ENCODE data around the gene NFKBIB. TPM values are rescaled to one million over a fixed set of nuclear protein-coding genes. Genes with fewer than 3 reads are reported as not detected.

Gene NFKBIB
- total and polyA plus RNA-seq, 2 of the 8 experiments (the other 6 are each of a cell fraction or from before 2014, with no cell fraction given) = 37.3 to 44.1 TPM

- H3K79me2 ChIP-seq (ENCODE audit: control insufficient read depth in 1 of 2, insufficient read depth in 2 of 2, low read length in 2 of 2) = no peaks in the 10 kb centered on the region
- no peak overlapping the region for H4K91ac ChIP-seq (replicated peaks; ENCODE audit: insufficient read length, low read length)
- no peak overlapping the region for H2BK5ac ChIP-seq (ENCODE audit: low read depth, low read length)
- FAIRE-seq = no peak
- WGBS, 2 experiments (ENCODE audit: extremely low coverage in 1 of 2, insufficient coverage in 1 of 2, insufficient read length in 1 of 2, insufficient replicate concordance in 2 of 2, low coverage in 1 of 2, low lambda C conversion rate in 2 of 2, missing lambda C conversion rate in 1 of 2) = 92% methylated on average over 5 of the region's 5 CpGs; no CpG with 5 or more reads in 1 of the 2 experiments
- H4K20me1 ChIP-seq (replicated peaks in 1 of 2; ENCODE audit: control insufficient read depth in 1 of 2, insufficient read depth in 2 of 2, low read length in 2 of 2) = no peaks in the 10 kb centered on the region
- H3K4me3 ChIP-seq (ENCODE audit: extremely low read depth in 1 of 4, insufficient read depth in 2 of 4, low read depth in 3 of 4, low read length in 4 of 4) = no peak overlapping the region
- H2AK5ac ChIP-seq (ENCODE audit: low read depth, low read length) = no peak overlapping the region
- H3K79me1 ChIP-seq (ENCODE audit: low read depth, low read length) = no peaks in the 10 kb centered on the region
- POLR2A ChIA-PET (ENCODE audit: partially characterized antibody) = interaction anchor here (1.8 kb wide), 1 partner anchor 9 kb away, joined by 14 read pairs; the partner anchor contains the start of genes MRPS12 and SARS2
- H3K9ac ChIP-seq (replicated peaks in 1 of 4; ENCODE audit: extremely low read depth in 1 of 4, low read depth in 3 of 4, low read length in 3 of 4) = no peak overlapping the region
- H4K5ac ChIP-seq (ENCODE audit: insufficient read length, low read depth, low read length) = no peak overlapping the region
- no peak overlapping the region for H3K4me2 ChIP-seq (ENCODE audit: insufficient read depth in 1 of 2, low read depth in 2 of 2, low read length in 2 of 2)
- no peaks in the 10 kb centered on the region for H3K4me1 ChIP-seq (replicated peaks in 1 of 4; ENCODE audit: control insufficient read depth in 3 of 4, insufficient read depth in 4 of 4, low read length in 3 of 4)
- H3K9me3 ChIP-seq (ENCODE audit: insufficient read depth in 2 of 2, low read depth in 1 of 2, low read length in 1 of 2) = peaks cover 4% of the 10 kb centered on the region in 2 experiments; a peak in 3 of 4 replicates
- no peak overlapping the region for H2BK20ac ChIP-seq (ENCODE audit: low read length)
- no peak overlapping the region for H4K8ac ChIP-seq (ENCODE audit: extremely low read depth, insufficient read depth, low read length)
- DNase-seq (ENCODE audit: low read depth in 1 of 2, low spot score in 2 of 2) = no peak
- no peaks in the 10 kb centered on the region for H3K23me2 ChIP-seq (ENCODE audit: low read depth, low read length)
- peaks cover 0 to 4% (median 0%) of the 10 kb centered on the region in 4 experiments; a peak in 1 of 8 replicates for H3K36me3 ChIP-seq (ENCODE audit: control insufficient read depth in 2 of 4, insufficient read depth in 4 of 4, low read length in 3 of 4)
- H2AFZ ChIP-seq (ENCODE audit: low read length) = no peak overlapping the region
- H3K56ac ChIP-seq (replicated peaks; ENCODE audit: insufficient read length, low read depth, low read length) = no peak overlapping the region
- no peak overlapping the region for H3K23ac ChIP-seq (ENCODE audit: insufficient read length)
- no peak overlapping the region for H2BK15ac ChIP-seq (ENCODE audit: low read length)
- no peak overlapping the region for H3K18ac ChIP-seq (ENCODE audit: extremely low read depth, low read length)
- no peak overlapping the region for H3K4ac ChIP-seq (replicated peaks; ENCODE audit: insufficient read length, low read depth, low read length)
- H3K27ac ChIP-seq (ENCODE audit: low read depth, low read length) = no peak overlapping the region
- H3K14ac ChIP-seq (ENCODE audit: insufficient read length) = no peak overlapping the region
- H2BK120ac ChIP-seq (replicated peaks; ENCODE audit: low read depth, low read length) = no peak overlapping the region
- no peak overlapping the region for H2BK12ac ChIP-seq (ENCODE audit: low read depth, low read length)
- H3K27me3 ChIP-seq (replicated peaks in 1 of 4; ENCODE audit: control insufficient read depth in 3 of 4, extremely low read depth in 1 of 4, insufficient read depth in 3 of 4, low read length in 3 of 4) = no peaks in the 10 kb centered on the region
- CTCF ChIA-PET (ENCODE audit: partially characterized antibody) = interaction anchor here (0.7 to 14.5 kb wide), 6 partner anchors 7 to 245 kb away, joined by 3 to 120 read pairs (median 4); partner anchors contain the start of genes MRPS12 and SARS2
- TF ChIP-seq RFX5 (IDR thresholded peaks at IDR 0.05; ENCODE audit: borderline replicate concordance, low read depth, low read length) (no peak), HDAC2 (IDR thresholded peaks at IDR 0.05; ENCODE audit: borderline replicate concordance in 1 of 2, low read depth in 2 of 2, low read length in 2 of 2) (no peak), ZNF274 (IDR thresholded peaks at IDR 0.05; ENCODE audit: borderline replicate concordance, extremely low read depth, low read length) (no peak)
- TF ChIP-seq, protein P1, sequence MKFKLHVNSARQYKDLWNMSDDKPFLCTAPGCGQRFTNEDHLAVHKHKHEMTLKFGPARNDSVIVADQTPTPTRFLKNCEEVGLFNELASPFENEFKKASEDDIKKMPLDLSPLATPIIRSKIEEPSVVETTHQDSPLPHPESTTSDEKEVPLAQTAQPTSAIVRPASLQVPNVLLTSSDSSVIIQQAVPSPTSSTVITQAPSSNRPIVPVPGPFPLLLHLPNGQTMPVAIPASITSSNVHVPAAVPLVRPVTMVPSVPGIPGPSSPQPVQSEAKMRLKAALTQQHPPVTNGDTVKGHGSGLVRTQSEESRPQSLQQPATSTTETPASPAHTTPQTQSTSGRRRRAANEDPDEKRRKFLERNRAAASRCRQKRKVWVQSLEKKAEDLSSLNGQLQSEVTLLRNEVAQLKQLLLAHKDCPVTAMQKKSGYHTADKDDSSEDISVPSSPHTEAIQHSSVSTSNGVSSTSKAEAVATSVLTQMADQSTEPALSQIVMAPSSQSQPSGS (IDR thresholded peaks at IDR 0.05; ENCODE audit: low read length) = no peak
- TF ChIP-seq, protein P2, sequence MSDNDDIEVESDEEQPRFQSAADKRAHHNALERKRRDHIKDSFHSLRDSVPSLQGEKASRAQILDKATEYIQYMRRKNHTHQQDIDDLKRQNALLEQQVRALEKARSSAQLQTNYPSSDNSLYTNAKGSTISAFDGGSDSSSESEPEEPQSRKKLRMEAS (IDR thresholded peaks at IDR 0.05) = no peak
- TF ChIP-seq, protein P3, sequence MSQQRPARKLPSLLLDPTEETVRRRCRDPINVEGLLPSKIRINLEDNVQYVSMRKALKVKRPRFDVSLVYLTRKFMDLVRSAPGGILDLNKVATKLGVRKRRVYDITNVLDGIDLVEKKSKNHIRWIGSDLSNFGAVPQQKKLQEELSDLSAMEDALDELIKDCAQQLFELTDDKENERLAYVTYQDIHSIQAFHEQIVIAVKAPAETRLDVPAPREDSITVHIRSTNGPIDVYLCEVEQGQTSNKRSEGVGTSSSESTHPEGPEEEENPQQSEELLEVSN (IDR thresholded peaks at IDR 0.05) = no peak
Measured at GRCh38 chr19:38939957-38940356, 40.2 kb downstream of the NFKBIB start.

Measured in H1 (cell line).